C4-2B (cell line): ENCODE data around the gene PIAS2.

ENCODE experiments used
- CTCF ChIP-seq: fragments of 450-650 bp; conservative IDR thresholded peaks from 2 replicates; pipeline ENCODE4 v1.5.1; 2017; ENCODE audit warnings: mild to moderate bottlenecking
- ZFX ChIP-seq: fragments of 450-650 bp; IDR thresholded peaks from 2 replicates; pipeline ENCODE4 v1.6.1; 2017

- TF ChIP-seq CTCF (no peak), ZFX (no peak)
Measured at GRCh38 chr18:46831434-46831833, 85.9 kb downstream of the PIAS2 start.
